CD4-positive, alpha-beta T cell treated with Interleukin-15 for 4 hours (primary cell): Measurements from ENCODE around the gene BRD4.

Experiments used
- DNase-seq: peaks from one replicate; pipeline ENCODE4 v3.0.0-alpha.2; 2020; ENCODE audit warnings: low spot score

The BRD4 gene

DNA sequence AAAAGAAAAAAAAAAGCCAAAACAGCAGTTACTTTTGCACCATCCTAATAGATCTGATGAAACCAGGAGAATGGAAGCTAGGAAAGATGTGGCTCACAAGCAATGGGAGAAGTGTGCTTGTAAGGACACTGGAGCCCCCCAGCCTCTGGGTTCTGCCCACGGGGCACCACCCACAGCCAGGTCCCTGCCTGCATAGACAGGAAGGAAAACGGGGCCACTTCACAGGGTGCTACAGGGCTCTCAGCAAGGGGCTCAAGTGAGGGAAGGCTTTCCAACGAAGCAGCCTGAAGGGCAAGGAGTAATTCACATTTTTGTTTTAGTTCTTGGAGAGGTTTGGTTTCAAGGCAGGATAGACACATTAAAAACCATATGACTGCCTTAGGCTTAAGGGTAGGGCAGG lies 42.7 kb downstream of the BRD4 start:
- no peak for DNase-seq

- DNase-seq, result no peak
Observed at GRCh38 chr19:15288146-15288963, 44.0 kb downstream of the BRD4 start.

GRCh38 chr19:15287496-15287895 lies 44.8 kb downstream of the BRD4 start:
- no peak for DNase-seq

- no peak for DNase-seq
Observed at GRCh38 chr19:15286688-15287365, 45.5 kb downstream of the BRD4 start.

DNA sequence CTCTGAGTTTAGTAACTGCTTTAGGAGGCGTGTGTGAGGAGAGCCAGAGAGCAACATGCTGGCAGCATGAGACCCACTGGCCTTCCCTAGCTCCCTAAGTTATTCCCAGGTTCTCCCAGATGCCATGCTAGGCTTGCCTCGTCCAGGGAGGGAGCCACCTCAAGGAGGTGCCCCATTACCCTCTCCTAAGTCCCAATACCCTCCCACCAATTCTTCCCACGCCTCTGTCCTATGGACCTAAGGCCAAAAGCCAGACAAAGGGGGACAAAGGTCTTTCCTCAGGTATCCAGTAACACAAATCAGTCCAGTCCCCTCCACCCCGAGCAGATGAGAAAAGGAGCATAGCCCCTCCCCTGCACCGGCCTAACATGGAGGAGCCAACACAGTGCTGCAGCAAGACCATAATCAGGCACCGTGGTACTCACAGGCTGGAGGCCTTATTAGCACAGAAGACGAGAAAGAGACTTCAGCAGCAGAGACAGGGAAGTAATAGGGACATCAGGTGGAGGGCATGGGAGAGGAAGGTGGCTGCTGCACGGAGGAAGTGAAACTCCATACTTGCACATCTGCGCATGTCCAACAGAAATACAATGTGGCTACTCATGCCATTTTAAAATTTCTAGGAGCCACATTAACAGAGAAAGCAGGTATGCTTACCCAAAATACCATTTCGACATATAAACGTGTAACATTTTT lies 46.3 kb downstream of the BRD4 start:
- no peak for DNase-seq

GRCh38 chr19:15284896-15285295 lies 47.4 kb downstream of the BRD4 start:
- DNase-seq, result no peak

GRCh38 chr19:15284091-15284490 lies 48.2 kb downstream of the BRD4 start:
- no peak for DNase-seq

DNA sequence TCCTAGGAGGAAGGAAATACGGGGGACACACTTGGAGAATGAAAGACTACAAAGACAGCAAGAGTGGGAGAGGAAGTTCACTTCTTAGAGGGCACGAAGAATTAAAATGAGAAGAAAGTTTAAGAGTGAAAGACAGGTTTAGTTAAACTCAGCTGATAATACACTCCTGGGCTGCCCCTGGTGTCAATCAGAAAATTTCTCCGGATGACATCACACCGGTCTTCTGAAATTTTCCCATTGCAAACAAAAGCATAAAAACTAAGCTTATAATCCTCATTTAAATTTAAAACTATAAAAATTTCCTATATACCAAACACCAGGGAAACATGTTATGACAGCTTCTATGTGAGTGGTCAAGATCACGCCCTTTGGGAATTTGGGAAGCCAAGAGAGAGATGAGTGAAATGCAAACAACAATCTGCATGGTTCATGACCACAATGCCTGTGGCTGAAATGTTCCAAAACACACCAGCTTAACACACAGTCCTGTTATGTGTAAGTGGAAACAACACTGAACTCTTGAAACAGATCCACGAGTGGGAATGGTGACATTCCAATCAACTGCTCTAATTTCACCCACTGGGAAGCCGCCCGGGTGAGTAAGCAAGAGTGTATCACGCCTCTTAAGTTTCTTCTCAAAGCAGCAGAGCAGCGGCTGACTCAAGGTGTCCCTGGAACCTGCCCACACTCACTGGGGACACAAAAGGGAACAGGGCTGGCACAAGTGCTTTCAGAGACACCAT lies 49.0 kb downstream of the BRD4 start:
- no peak for DNase-seq

DNA sequence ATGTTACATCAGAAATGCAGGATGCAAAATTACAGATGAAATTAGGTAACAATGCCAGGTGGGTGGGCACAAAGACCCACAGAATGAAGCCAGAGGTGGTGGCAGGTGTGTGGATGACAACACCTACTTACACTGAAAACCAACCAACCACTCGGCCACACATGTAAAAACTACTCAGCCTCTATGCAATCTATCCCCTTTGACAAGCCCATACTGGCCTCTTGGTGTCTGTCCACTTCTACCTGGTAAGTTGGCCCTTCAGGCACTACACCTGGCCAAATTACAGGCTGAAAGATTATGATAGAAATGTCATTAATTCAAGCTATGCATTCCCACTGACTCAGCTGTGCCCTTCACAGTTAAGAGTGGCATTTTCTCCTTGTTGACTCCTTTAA lies 50.0 kb downstream of the BRD4 start:
- no peak for DNase-seq

DNA sequence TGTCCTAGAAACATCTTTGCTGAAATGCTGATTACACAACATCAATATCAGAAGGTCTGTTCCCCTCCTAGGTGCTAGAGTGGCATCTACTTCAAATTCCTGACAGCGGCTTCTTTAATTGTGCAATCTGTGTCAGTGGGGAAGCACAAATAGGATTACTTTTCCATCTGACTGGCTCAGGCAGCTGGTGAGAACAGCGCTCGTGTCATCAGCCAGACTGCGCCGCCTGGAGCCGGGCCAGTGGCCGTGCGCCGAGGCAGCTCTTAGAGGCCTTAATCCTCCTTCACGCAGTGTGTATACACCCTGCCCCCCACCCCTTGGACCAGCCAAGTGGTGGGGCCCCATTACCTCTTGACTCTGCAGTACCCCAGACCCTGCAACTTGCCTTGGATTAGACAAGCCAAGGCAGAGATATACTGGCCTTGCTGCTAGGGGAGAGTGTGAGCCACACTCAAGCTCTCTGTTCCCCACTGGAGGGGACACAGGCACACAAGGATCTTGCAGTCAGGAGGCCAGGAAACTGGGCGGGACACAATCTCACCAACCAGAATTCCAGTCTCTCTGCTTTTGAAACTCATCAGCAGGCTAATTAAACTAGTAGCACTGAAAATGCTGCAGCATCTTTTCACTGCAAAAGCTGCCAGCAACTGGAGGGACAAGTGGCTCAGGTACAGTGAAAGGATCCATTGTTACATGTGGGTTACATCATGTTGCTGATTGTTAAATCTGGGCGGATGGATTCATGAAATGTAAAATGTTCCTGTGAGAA lies 51.2 kb downstream of the BRD4 start:
- no peak for DNase-seq

DNA sequence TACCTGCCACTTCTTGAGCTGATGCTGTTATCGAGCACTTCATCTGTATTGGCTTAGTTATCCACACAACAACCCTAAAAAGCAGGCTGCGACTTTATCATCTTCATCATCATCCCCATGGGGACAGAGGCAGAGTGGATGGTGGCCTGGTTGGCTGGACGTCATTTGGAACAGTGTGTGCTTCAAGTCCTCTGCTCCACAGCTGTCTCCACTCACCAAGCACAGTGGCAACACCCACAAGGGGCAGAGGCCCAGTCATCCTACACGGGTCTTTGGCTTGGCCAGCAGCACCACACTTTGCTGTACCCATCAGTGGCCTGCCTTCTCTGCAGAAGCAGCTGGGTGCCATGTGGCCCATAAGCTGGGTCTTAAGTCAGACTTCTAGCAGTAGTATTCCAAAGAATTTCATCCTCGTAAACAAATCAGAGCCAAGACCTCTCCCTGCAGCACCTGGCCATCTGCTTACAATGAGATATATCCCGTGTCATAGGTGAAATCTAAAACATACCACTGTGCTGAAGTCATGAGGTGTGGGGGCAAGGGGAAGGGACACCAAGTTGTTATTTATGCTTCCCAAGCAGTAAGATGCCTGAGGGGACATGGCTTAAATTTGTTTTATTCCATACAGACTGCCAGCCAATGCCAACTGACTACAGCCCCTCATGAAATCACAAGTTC lies 52.2 kb downstream of the BRD4 start:
- no peak for DNase-seq

DNA sequence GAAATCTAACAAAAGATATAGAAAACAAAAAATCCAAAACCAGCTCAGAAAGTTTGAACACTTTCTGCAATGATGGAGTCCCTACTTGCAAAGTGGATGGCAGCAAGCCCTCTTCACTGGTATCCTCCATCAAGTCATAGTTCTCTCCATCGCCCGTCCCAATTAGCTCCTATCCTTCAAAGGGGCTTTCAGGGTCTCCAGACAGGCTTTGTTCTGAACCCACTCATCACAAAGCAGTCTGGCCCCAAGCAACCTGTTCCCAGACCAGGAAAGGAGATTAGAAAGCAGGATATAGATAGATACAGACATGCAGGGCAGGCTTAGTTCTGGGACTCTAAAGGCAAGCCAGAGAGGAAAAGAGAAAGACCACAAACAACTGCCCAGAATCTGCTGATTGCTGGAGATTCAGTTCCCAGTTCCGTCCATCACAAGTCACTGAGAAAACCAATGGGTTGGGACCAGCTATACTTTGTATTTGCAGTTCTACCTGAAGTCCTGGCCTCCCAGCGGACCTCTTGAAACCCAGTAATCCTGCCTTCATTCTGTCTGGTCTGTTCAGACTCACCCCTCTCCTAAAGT lies 52.9 kb downstream of the BRD4 start:
- no peak for DNase-seq

GRCh38 chr19:15276620-15277215 lies 55.6 kb downstream of the BRD4 start:
- no peak for DNase-seq

GRCh38 chr19:15274477-15274876 lies 57.9 kb downstream of the BRD4 start:
- DNase-seq, result no peak

GRCh38 chr19:15269806-15270205 lies 62.5 kb downstream of the BRD4 start:
- no peak for DNase-seq

DNA sequence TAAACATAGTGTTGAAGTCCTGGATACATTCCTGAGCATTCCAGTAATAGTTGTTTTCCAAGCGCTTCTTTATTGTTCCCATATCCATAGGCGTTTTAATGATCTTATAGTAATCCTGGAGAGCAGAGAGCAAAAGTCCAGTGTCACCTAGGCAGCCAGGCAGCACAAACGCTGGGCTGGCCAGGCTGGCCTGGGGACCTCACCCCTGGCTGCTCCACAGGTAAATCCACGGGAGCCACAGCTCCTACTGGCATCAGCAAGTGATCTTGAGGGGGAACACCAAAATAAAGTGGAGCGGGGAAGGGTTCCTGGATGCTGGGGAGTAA lies 63.4 kb downstream of the BRD4 start:
- DNase-seq, result no peak

- no peak for DNase-seq
Observed at GRCh38 chr19:15268192-15268927, 64.0 kb downstream of the BRD4 start.

DNA sequence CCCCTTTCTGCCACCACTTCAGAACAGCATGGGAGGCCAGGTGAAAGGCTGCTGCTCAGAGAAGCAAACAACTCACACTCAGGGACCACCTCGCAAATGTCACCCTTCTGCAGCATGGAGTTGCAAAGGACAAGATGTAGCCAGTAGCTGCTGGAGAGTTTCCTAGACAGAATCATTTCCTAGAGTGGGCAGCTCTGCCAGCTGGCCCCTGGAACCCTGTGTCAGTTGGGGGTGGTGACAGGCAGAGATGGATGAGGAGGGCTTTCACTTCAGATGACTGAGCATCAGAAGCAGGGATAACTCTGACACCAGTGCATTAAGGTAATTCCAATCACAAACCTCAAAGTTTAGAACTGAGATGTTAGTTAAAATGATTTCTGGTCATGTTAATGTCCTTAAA lies 65.7 kb downstream of the BRD4 start:
- DNase-seq, result no peak

DNA sequence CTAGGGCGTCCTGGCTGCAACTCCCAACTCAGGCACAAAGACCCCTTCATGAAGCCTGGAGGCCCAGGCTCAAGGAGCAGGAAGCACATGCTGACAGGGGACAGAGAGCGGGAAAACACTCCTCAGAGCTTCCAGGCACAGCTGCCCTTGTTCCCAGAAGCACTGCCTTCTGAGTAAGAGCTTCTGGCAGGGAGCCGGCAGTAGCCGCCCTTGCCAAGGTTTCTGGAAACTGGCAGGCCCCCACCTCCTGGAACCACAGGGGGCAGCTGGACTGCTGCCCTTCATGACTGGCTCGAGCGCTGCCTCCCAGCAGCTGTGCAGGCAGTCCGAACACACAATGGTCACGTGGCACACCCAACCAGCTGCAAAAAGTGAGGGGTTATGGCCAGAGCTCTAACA lies 66.5 kb downstream of the BRD4 start:
- no peak for DNase-seq
